ENCODE data around the gene FEM1C. TPM values are rescaled to one million over a fixed set of nuclear protein-coding genes. Genes with fewer than 3 reads are reported as not detected.

The FEM1C gene
- 10.7 and 14.1 TPM in 2 replicates for polyA plus RNA-seq (2011; rRNA removed)
- 12.4 and 22.9 TPM in 2 replicates for polyA minus RNA-seq (2011; rRNA and poly(A)+ RNA removed)

GRCh38 chr5:115544436-115545350, at the start of gene FEM1C:
FEM1C (minus strand) TSS chr5:115544775; CDS start chr5:115543493, 1,282 bp downstream.
- Histone ChIP-seq H3K4me3 (ENCODE audit: low read depth, low read length) (peak within 1 kb of the TSS; percentile 83), H3K27me3 (ENCODE audit: control insufficient read depth, insufficient read depth, low read length) (no peaks in the 10 kb centered on the region), H3K9me3 (ENCODE audit: control insufficient read depth, insufficient read depth, low read length) (peaks cover 6% of the 10 kb centered on the region), H3K27ac (ENCODE audit: low read depth, low read length) (peak within 1 kb of the TSS; percentile 80)
- DNase-seq (ENCODE audit: low read depth, low spot score): peak; percentile 94
- ChIA-PET POLR2A (interaction anchor here (0.7 to 2.4 kb wide), 14 partner anchors 10 to 249 kb away, joined by 3 to 10 read pairs (median 4); partner anchors contain the start of gene CCDC112), CTCF (interaction anchor here (0.6 to 2.9 kb wide), 5 partner anchors 49 to 235 kb away, joined by 3 to 19 read pairs (median 3); no protein-coding TSS in a partner anchor)
- TF ChIP-seq CTCF (IDR thresholded peaks at IDR 0.05; ENCODE audit: low read depth, low read length): no peak

- POLR2A ChIA-PET: no interaction called here
- H3K27me3 ChIP-seq (ENCODE audit: control insufficient read depth, insufficient read depth, low read length): no peaks in the 10 kb centered on the region
- CTCF ChIA-PET: interaction anchor here (6.8 kb wide), 1 partner anchor 280 kb away, joined by 61 read pairs; no protein-coding TSS in a partner anchor
- no peak overlapping the region for H3K4me3 ChIP-seq (ENCODE audit: low read depth, low read length)
- no peak for TF ChIP-seq CTCF (IDR thresholded peaks at IDR 0.05; ENCODE audit: low read depth, low read length)
- no peaks in the 10 kb centered on the region for H3K9me3 ChIP-seq (ENCODE audit: control insufficient read depth, insufficient read depth, low read length)
- no peak for DNase-seq (ENCODE audit: low read depth, low spot score)
- no peak overlapping the region for H3K27ac ChIP-seq (ENCODE audit: low read depth, low read length)
These were observed 44.5 kb upstream of the FEM1C start for GRCh38 chr5:115589043-115589442.

GRCh38 chr5:115588640-115589039, 44.1 kb upstream of the FEM1C start:
- TF ChIP-seq CTCF (IDR thresholded peaks at IDR 0.05; ENCODE audit: low read depth, low read length): no peak
- POLR2A ChIA-PET: no interaction called here
- CTCF ChIA-PET: interaction anchor here (1.8 to 6.8 kb wide), 2 partner anchors 279 to 283 kb away, joined by 7 to 61 read pairs; no protein-coding TSS in a partner anchor
- no peak for DNase-seq (ENCODE audit: low read depth, low spot score)
- H3K4me3 ChIP-seq (ENCODE audit: low read depth, low read length): no peak overlapping the region
- no peaks in the 10 kb centered on the region for H3K9me3 ChIP-seq (ENCODE audit: control insufficient read depth, insufficient read depth, low read length)
- H3K27ac ChIP-seq (ENCODE audit: low read depth, low read length): no peak overlapping the region
- no peaks in the 10 kb centered on the region for H3K27me3 ChIP-seq (ENCODE audit: control insufficient read depth, insufficient read depth, low read length)

- no peak for DNase-seq (ENCODE audit: low read depth, low spot score)
- Histone ChIP-seq H3K9me3 (ENCODE audit: control insufficient read depth, insufficient read depth, low read length) (no peaks in the 10 kb centered on the region), H3K4me3 (ENCODE audit: low read depth, low read length) (no peak overlapping the region), H3K27me3 (ENCODE audit: control insufficient read depth, insufficient read depth, low read length) (no peaks in the 10 kb centered on the region), H3K27ac (ENCODE audit: low read depth, low read length) (no peak overlapping the region)
- peak; percentile 44 for TF ChIP-seq CTCF (IDR thresholded peaks at IDR 0.05; ENCODE audit: low read depth, low read length)
- ChIA-PET CTCF (interaction anchor here (0.6 to 6.8 kb wide), 4 partner anchors 19 to 1430 kb away, joined by 3 to 61 read pairs (median 6); no protein-coding TSS in a partner anchor), POLR2A (no interaction called here)
These were observed 42.1 kb upstream of the FEM1C start for GRCh38 chr5:115586525-115587146.
